Spleen (tissue), 11 donors: ENCODE results near the gene TMEM229B. TPM values are rescaled to one million over a fixed set of nuclear protein-coding genes. Genes with fewer than 3 reads are reported as not detected.

Source experiments
- DNase-seq: peaks from one replicate; pipeline ENCODE4 v3.0.0-alpha.2; 2020
- H3K27ac ChIP-seq, 8 donors: fragments of 200-600 bp; sonication (generic) in 7 of 8; 1 replicate in 4 of 8; 2 replicates in 4 of 8; pipeline versions ENCODE4 v1.5.0 to v1.8.0; 2016 to 2021; ENCODE audit warnings: inconsistent platforms in 4 of 8, mild to moderate bottlenecking in 4 of 8, moderate library complexity in 1 of 8
- H3K27me3 ChIP-seq, 7 donors: fragments of 200-600 bp; sonication (generic) in 6 of 7; replicated peaks in 1 of 7; 1 replicate in 4 of 7; 2 replicates in 3 of 7; pipeline versions ENCODE4 v1.5.0 to v1.8.0; 2016 to 2021; ENCODE audit warnings: inconsistent platforms in 3 of 7, mild to moderate bottlenecking in 1 of 7
- H3K36me3 ChIP-seq, 6 donors: fragments of 200-600 bp; sonication (generic) in 5 of 6; 1 replicate in 4 of 6; 2 replicates in 2 of 6; pipeline versions ENCODE4 v1.5.0 to v1.8.0; 2016 to 2021; ENCODE audit warnings: inconsistent platforms in 2 of 6
- H3K4me1 ChIP-seq, 6 donors: fragments of 200-600 bp; sonication (generic) in 5 of 6; 1 replicate in 3 of 6; 2 replicates in 3 of 6; pipeline versions ENCODE4 v1.5.0 to v1.8.0; 2016 to 2021; ENCODE audit warnings: inconsistent platforms in 3 of 6
- H3K4me3 ChIP-seq, 8 donors: fragments of 200-600 bp; sonication (generic) in 7 of 8; 1 replicate in 4 of 8; 2 replicates in 4 of 8; pipeline versions ENCODE4 v1.5.0 to v1.8.0; 2016 to 2021; ENCODE audit warnings: inconsistent platforms in 4 of 8, mild to moderate bottlenecking in 4 of 8, moderate library complexity in 2 of 8
- H3K9me3 ChIP-seq, 8 donors: fragments of 200-600 bp; sonication (generic) in 7 of 8; 1 replicate in 4 of 8; 2 replicates in 4 of 8; pipeline versions ENCODE4 v1.5.0 to v1.8.0; 2016 to 2021; ENCODE audit warnings: inconsistent platforms in 4 of 8
- CTCF ChIP-seq, 11 experiments: fragments of 200-600 bp in 7 of 11; fragments of 450-650 bp in 4 of 11; sonication (generic) in 4 of 11; IDR thresholded peaks in 8 of 11; conservative IDR thresholded peaks in 3 of 11; 1 replicate in 7 of 11; 2 replicates in 4 of 11; pipeline versions ENCODE4 v1.4.0 to v1.8.0; 2016 to 2021; ENCODE audit warnings: antibody characterized with exemption in 11 of 11, inconsistent platforms in 4 of 11, mild to moderate bottlenecking in 1 of 11
- POLR2A ChIP-seq, 3 donors: fragments of 450-650 bp; IDR thresholded peaks; one replicate each; pipeline ENCODE4 v1.5.1; 2017; ENCODE audit warnings: antibody characterized with exemption in 3 of 3, mild to moderate bottlenecking in 1 of 3
- POLR2AphosphoS5 ChIP-seq, 3 donors: sonication (generic); formaldehyde crosslinking; IDR thresholded peaks; one replicate each; pipeline ENCODE4 v1.5.1; 2017; ENCODE audit warnings: antibody characterized with exemption in 3 of 3
- WGBS, 5 donors: extraction: QIAGEN DNeasy Blood & Tissue Kit in 3 of 5; methylation state at CpG; one replicate each; pipeline versions ENCODE4 v1.1.5 to v1.1.7; 2013 to 2018; 5-methylcytosine and 5-hydroxymethylcytosine counted together
- intact Hi-C: fragments of 100-400 bp; cut with DNase I; formaldehyde crosslinking; loops from one replicate; pipeline ENCODE4 v1.15.0; 2023; ENCODE audit warnings: low total_unique reads
- polyA plus RNA-seq, 3 donors: library from polyadenylated mRNA; stranded (reverse); fragments of 200-250 nt; gene quantifications; one replicate each; pipeline ENCODE4 v1.2.1, GENCODE V29; 2013
- total RNA-seq, 7 donors: library from RNA; depleted of rRNA in 3 of 7; stranded (reverse); fragments of >200 nt in 3 of 7; fragmentation: NEBNext Ultra II Directional in 4 of 7; extraction: Animal tissue kit (Norgen Biotek cat#: 25700) in 4 of 7; gene quantifications; one replicate each; pipeline versions ENCODE4 v1.1.0 to v1.2.1, GENCODE V29; 2016 to 2021
- donor health status: healthy with polysubstance abuse.
- donor health status: DM: no; HTN: no; CAD: no; lungs with moderate emphysema.
- donor health status: DM: no; HTN: no; CAD: no.
- donor health status: Bipolar disorder and iron deficiency.
- donor health status: healthy.
- donor health status: DM: no; HTN: no; CAD: no.
- donor health status: DM: yes; HTN: yes; CAD: no.

The TMEM229B gene
- total and polyA plus RNA-seq, 10 donors, result 3.0 to 36.0 (median 25.2) TPM

- H3K27me3 ChIP-seq, result peaks cover 0 to 30% (median 13%) of the 10 kb centered on the region in 7 donors
- TF ChIP-seq POLR2A (IDR thresholded peaks at IDR 0.05), result no peak
- TF ChIP-seq CTCF (IDR thresholded peaks at IDR 0.05 in 8 of 11, conservative IDR thresholded peaks at IDR 0.05 in 3 of 11), result no peak
- TF ChIP-seq POLR2AphosphoS5 (IDR thresholded peaks at IDR 0.05), result no peak
Measured at GRCh38 chr14:67533754-67534085, 45.2 kb upstream of the TMEM229B start.

GRCh38 chr14:67532998-67533753 is 44.7 kb upstream of the TMEM229B start, which contains the start of gene PLEKHH1:
TSS of gene PLEKHH1 (plus strand) at chr14:67533290. CDS start at chr14:67541868, 8,578 bp downstream.
- DNase-seq, result peak; percentile 88
- peaks cover 0 to 21% (median 14%) of the 10 kb centered on the region in 6 donors for H3K4me1 ChIP-seq
- H3K36me3 ChIP-seq, result no peaks in the 10 kb centered on the region
- no peaks in the 10 kb centered on the region for H3K9me3 ChIP-seq
- intact Hi-C loops, result no loop called here
- H3K4me3 ChIP-seq, result peak within 1 kb of the TSS; percentile 52 to 86 (median 66)
- H3K27ac ChIP-seq, result peak within 1 kb of the TSS in 4 of 8 donors; percentile 38 to 70 (median 50)
- 0 to 4% (median 1%) methylated on average over 6 to 86 of the region's 86 CpGs for WGBS, 5 donors
- peaks cover 0 to 30% (median 13%) of the 10 kb centered on the region in 7 donors for H3K27me3 ChIP-seq
- TF ChIP-seq POLR2A (IDR thresholded peaks at IDR 0.05) (no peak), POLR2AphosphoS5 (IDR thresholded peaks at IDR 0.05) (peak; percentile 65 to 84 (median 74)), CTCF (IDR thresholded peaks at IDR 0.05 in 8 of 11, conservative IDR thresholded peaks at IDR 0.05 in 3 of 11) (no peak)

More at GRCh38 chr14:67533754-67534085, 45.2 kb upstream of the TMEM229B start:
- no peaks in the 10 kb centered on the region for H3K36me3 ChIP-seq
- H3K27ac ChIP-seq, result peak overlapping the region in 1 of 8 donors; percentile 70
- H3K4me1 ChIP-seq, result peaks cover 0 to 21% (median 14%) of the 10 kb centered on the region in 6 donors
- peak overlapping the region; percentile 52 to 86 (median 66) for H3K4me3 ChIP-seq
- H3K9me3 ChIP-seq, result no peaks in the 10 kb centered on the region
- DNase-seq, result no peak
- intact Hi-C loops, result no loop called here
- 43 to 49% (median 47%) methylated on average over 6 of the region's 6 CpGs for WGBS, 5 donors

GRCh38 chr14:67532606-67532997 is 44.1 kb upstream of the TMEM229B start:
- intact Hi-C loops, result no loop called here
- TF ChIP-seq POLR2AphosphoS5 (IDR thresholded peaks at IDR 0.05), result no peak
- TF ChIP-seq POLR2A (IDR thresholded peaks at IDR 0.05), result no peak
- TF ChIP-seq CTCF (IDR thresholded peaks at IDR 0.05 in 8 of 11, conservative IDR thresholded peaks at IDR 0.05 in 3 of 11), result no peak
- DNase-seq, result no peak
- Histone ChIP-seq H3K4me1 (peaks cover 0 to 21% (median 14%) of the 10 kb centered on the region in 6 donors), H3K27me3 (peaks cover 0 to 30% (median 13%) of the 10 kb centered on the region in 7 donors), H3K9me3 (no peaks in the 10 kb centered on the region), H3K27ac (peak overlapping the region in 4 of 8 donors; percentile 38 to 70 (median 50)), H3K4me3 (peak overlapping the region; percentile 52 to 86 (median 66)), H3K36me3 (no peaks in the 10 kb centered on the region)
- 14 to 55% (median 21%) methylated on average over 10 to 23 of the region's 23 CpGs for WGBS, 5 donors
